ENCODE data around the gene BICD2. TPM values are rescaled to one million over a fixed set of nuclear protein-coding genes. Genes with fewer than 3 reads are reported as not detected.

BICD2 gene
- total and polyA plus RNA-seq, 12 donors: 22.5 to 41.8 (median 33.2) TPM

- ATAC-seq (no peak), DNase-seq (peak in 1 of 2 donors; percentile 1)
- TF ChIP-seq, protein P1, sequence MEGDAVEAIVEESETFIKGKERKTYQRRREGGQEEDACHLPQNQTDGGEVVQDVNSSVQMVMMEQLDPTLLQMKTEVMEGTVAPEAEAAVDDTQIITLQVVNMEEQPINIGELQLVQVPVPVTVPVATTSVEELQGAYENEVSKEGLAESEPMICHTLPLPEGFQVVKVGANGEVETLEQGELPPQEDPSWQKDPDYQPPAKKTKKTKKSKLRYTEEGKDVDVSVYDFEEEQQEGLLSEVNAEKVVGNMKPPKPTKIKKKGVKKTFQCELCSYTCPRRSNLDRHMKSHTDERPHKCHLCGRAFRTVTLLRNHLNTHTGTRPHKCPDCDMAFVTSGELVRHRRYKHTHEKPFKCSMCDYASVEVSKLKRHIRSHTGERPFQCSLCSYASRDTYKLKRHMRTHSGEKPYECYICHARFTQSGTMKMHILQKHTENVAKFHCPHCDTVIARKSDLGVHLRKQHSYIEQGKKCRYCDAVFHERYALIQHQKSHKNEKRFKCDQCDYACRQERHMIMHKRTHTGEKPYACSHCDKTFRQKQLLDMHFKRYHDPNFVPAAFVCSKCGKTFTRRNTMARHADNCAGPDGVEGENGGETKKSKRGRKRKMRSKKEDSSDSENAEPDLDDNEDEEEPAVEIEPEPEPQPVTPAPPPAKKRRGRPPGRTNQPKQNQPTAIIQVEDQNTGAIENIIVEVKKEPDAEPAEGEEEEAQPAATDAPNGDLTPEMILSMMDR (IDR thresholded peaks at IDR 0.05): no peak
- H3K36me3 ChIP-seq: peaks cover 11 to 84% (median 43%) of the 10 kb centered on the region in 9 donors
- no peak overlapping the region for H3K4me3 ChIP-seq
- intact Hi-C loops (cut with DNase I): loop anchor here in 1 of 10 donors (5.0 kb wide), 1 partner anchor 50 kb away; no protein-coding TSS in a partner anchor
- peaks cover 5 to 25% (median 14%) of the 10 kb centered on the region in 9 donors for H3K4me1 ChIP-seq
- 90 to 93% methylated on average over 16 of the region's 16 CpGs for WGBS, 2 donors
- no peaks in the 10 kb centered on the region for H3K9me3 ChIP-seq
- H3K27me3 ChIP-seq: no peaks in the 10 kb centered on the region
- no peak overlapping the region for H3K27ac ChIP-seq
Observed at GRCh38 chr9:92722386-92723298, 42.0 kb downstream of the BICD2 start.

GRCh38 chr9:92721548-92721947 lies 43.1 kb downstream of the BICD2 start:
- intact Hi-C loops (cut with DNase I): loop anchor here in 1 of 10 donors (5.0 kb wide), 1 partner anchor 51 kb away; no protein-coding TSS in a partner anchor
- TF ChIP-seq, protein P1 (IDR thresholded peaks at IDR 0.05): no peak
- H3K27ac ChIP-seq: no peak overlapping the region
- no peak for DNase-seq
- WGBS, 2 donors: 89% methylated on average over 7 of the region's 7 CpGs
- H3K27me3 ChIP-seq: no peaks in the 10 kb centered on the region
- no peak overlapping the region for H3K4me3 ChIP-seq
- H3K9me3 ChIP-seq: no peaks in the 10 kb centered on the region
- no peak for ATAC-seq
- peaks cover 11 to 87% (median 50%) of the 10 kb centered on the region in 9 donors for H3K36me3 ChIP-seq
- H3K4me1 ChIP-seq: peaks cover 0 to 19% (median 6%) of the 10 kb centered on the region in 9 donors

DNA sequence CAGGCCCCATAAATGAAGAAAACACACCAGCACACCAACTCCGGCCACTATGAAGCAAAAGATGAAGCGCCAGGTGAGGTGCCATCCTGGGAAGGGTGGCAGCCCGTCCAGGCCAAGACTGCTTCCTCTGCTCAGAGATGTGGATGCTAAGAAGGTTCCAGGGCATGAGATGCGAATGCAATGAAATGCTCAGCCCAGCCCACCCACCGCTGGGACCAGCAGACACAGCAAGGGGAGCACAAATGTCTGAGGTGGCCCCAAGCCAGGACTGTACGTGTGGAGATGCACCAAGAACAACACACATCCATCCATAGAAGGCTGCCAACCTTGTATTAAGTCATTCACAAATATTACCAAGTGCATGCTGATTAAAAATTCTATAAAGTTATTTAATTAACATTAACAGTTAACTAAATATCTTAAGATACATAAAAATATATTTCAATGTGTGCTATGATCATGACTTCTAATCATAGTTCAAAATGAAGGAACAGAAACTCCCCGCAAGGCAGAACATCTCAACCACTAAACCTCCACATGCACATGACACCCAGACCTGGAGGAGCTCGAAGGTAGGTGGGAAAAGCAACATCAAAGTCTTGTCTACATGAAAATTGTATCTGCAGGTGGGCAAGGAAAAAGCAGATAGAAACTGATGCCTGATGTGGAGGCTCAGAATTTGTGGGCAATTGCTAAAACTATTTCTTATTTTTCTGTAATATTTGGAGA lies 43.7 kb downstream of the BICD2 start:
- H3K27me3 ChIP-seq: no peaks in the 10 kb centered on the region
- H3K9me3 ChIP-seq: no peaks in the 10 kb centered on the region
- DNase-seq (peak in 1 of 2 donors; percentile 1), ATAC-seq (no peak)
- 87 to 88% methylated on average over 8 of the region's 8 CpGs for WGBS, 2 donors
- H3K27ac ChIP-seq: no peak overlapping the region
- intact Hi-C loops (cut with DNase I): loop anchor here in 1 of 10 donors (5.0 kb wide), 1 partner anchor 51 kb away; no protein-coding TSS in a partner anchor
- TF ChIP-seq, protein P1 (IDR thresholded peaks at IDR 0.05): no peak
- peaks cover 11 to 87% (median 50%) of the 10 kb centered on the region in 9 donors for H3K36me3 ChIP-seq
- peaks cover under 1 to 19% (median 9%) of the 10 kb centered on the region in 9 donors for H3K4me1 ChIP-seq
- no peak overlapping the region for H3K4me3 ChIP-seq

- Histone ChIP-seq H3K9me3 (no peaks in the 10 kb centered on the region), H3K36me3 (peaks cover 11 to 88% (median 50%) of the 10 kb centered on the region in 9 donors), H3K27me3 (no peaks in the 10 kb centered on the region), H3K27ac (no peak overlapping the region), H3K4me1 (peaks cover 6 to 24% (median 14%) of the 10 kb centered on the region in 9 donors), H3K4me3 (no peak overlapping the region)
- intact Hi-C loops (cut with DNase I): loop anchor here in 1 of 10 donors (5.0 kb wide), 1 partner anchor 52 kb away; no protein-coding TSS in a partner anchor
- ATAC-seq (no peak), DNase-seq (no peak)
- 95 to 96% methylated on average over 24 of the region's 24 CpGs for WGBS, 2 donors
- TF ChIP-seq, protein P1 (IDR thresholded peaks at IDR 0.05): no peak
Observed at GRCh38 chr9:92720209-92720765, 44.3 kb downstream of the BICD2 start.

Measured in heart right ventricle (tissue), 16 donors.